Cardiac fibroblast (primary cell): ENCODE results near the gene OR2AE1.
A peak's percentile ranks its signal among the peaks of the same experiment; 100 is the strongest.

Experiments
- DNase-seq, 2 donors: peaks; one replicate each; pipeline versions ENCODE4 v3.0.0 to v3.0.0-alpha.2; 2010; ENCODE audit warnings: low read depth in 2 of 2
- H3K4me3 ChIP-seq, 2 donors: replicated peaks in 1 of 2; 1 replicate in 1 of 2; 2 replicates in 1 of 2; pipeline ENCODE4 v1.5.1; 2011; ENCODE audit warnings: low read depth in 2 of 2, low read length in 2 of 2, mild to moderate bottlenecking in 2 of 2, moderate library complexity in 1 of 2
- CTCF ChIP-seq: IDR thresholded peaks from one replicate; pipeline ENCODE4 v1.5.1; 2011; ENCODE audit warnings: low read depth, mild to moderate bottlenecking, low read length, inconsistent platforms

Gene OR2AE1

GRCh38 chr7:99860281-99861127, 16.3 kb downstream of the OR2AE1 start:
- DNase-seq: peak; percentile 45 to 78

GRCh38 chr7:99855236-99855635, 21.6 kb downstream of the OR2AE1 start:
- DNase-seq: no peak
- no peak overlapping the region for H3K4me3 ChIP-seq
- TF ChIP-seq CTCF: no peak

More at GRCh38 chr7:99860281-99861127, 16.3 kb downstream of the OR2AE1 start:
- H3K4me3 ChIP-seq: no peak overlapping the region
- TF ChIP-seq CTCF: no peak

- no peak for DNase-seq
- no peak for TF ChIP-seq CTCF
- H3K4me3 ChIP-seq: no peak overlapping the region
Observed at GRCh38 chr7:99848420-99849216, 28.2 kb downstream of the OR2AE1 start.

GRCh38 chr7:99844328-99844727, 32.5 kb downstream of the OR2AE1 start:
- TF ChIP-seq CTCF: no peak
- no peak overlapping the region for H3K4me3 ChIP-seq

GRCh38 chr7:99843808-99844207, 33.0 kb downstream of the OR2AE1 start:
- no peak overlapping the region for H3K4me3 ChIP-seq
- peak in 1 of 2 donors; percentile 2 for DNase-seq
- TF ChIP-seq CTCF: no peak

More at GRCh38 chr7:99844328-99844727, 32.5 kb downstream of the OR2AE1 start:
- no peak for DNase-seq

- no peak overlapping the region for H3K4me3 ChIP-seq
- no peak for DNase-seq
- TF ChIP-seq CTCF: no peak
Observed at GRCh38 chr7:99842926-99843325, 33.9 kb downstream of the OR2AE1 start.
